Gastrocnemius medialis (tissue), 4 donors: ENCODE data around the gene GPRIN1. TPM values are rescaled to one million over a fixed set of nuclear protein-coding genes. Genes with fewer than 3 reads are reported as not detected.
A peak's percentile ranks its signal among the peaks of the same experiment; 100 is the strongest.

Source experiments
- ATAC-seq, 2 donors: fragments of 150-250 bp; one replicate each; pipeline ENCODE4 v1.9.1; 2016
- DNase-seq, 2 donors: peaks; one replicate each; pipeline ENCODE4 v3.0.0-alpha.2; 2019
- H3K27ac ChIP-seq, 4 donors: fragments of 200-600 bp; sonication (generic); 1 replicate in 1 of 4; 2 replicates in 3 of 4; pipeline ENCODE4 v1.5.1; 2016 to 2018; ENCODE audit warnings: mild to moderate bottlenecking in 2 of 4, moderate library complexity in 1 of 4
- H3K27me3 ChIP-seq, 3 donors: fragments of 200-600 bp; sonication (generic) in 2 of 3; 1 replicate in 1 of 3; 2 replicates in 2 of 3; pipeline versions ENCODE4 v1.5.1 to v1.6.0; 2016 to 2019; ENCODE audit warnings: mild to moderate bottlenecking in 1 of 3, moderate library complexity in 1 of 3
- H3K36me3 ChIP-seq, 2 donors: fragments of 200-600 bp; sonication (generic) in 1 of 2; one replicate each; pipeline ENCODE4 v1.5.1; 2017 to 2018
- H3K4me1 ChIP-seq, 2 donors: fragments of 200-600 bp; sonication (generic) in 1 of 2; one replicate each; pipeline ENCODE4 v1.5.1; 2016 to 2017; ENCODE audit warnings: mild to moderate bottlenecking in 2 of 2
- H3K4me3 ChIP-seq, 4 donors: fragments of 200-600 bp; sonication (generic) in 3 of 4; 1 replicate in 1 of 4; 2 replicates in 3 of 4; pipeline ENCODE4 v1.5.1; 2016 to 2019; ENCODE audit warnings: mild to moderate bottlenecking in 2 of 4
- H3K9me3 ChIP-seq, 3 donors: fragments of 200-600 bp; sonication (generic) in 2 of 3; 1 replicate in 1 of 3; 2 replicates in 2 of 3; pipeline ENCODE4 v1.5.1; 2016 to 2019
- CTCF ChIP-seq, 5 experiments: fragments of 450-650 bp in 3 of 5; fragments of 200-600 bp in 2 of 5; sonication (generic) in 2 of 5; IDR thresholded peaks in 4 of 5; conservative IDR thresholded peaks in 1 of 5; 1 replicate in 4 of 5; 2 replicates in 1 of 5; pipeline ENCODE4 v1.5.1; 2016 to 2019; ENCODE audit warnings: antibody characterized with exemption in 5 of 5, mild to moderate bottlenecking in 3 of 5, moderate library complexity in 3 of 5
- POLR2A ChIP-seq, 2 donors: fragments of 450-650 bp; IDR thresholded peaks; one replicate each; pipeline ENCODE4 v1.6.1; 2017; ENCODE audit warnings: antibody characterized with exemption in 2 of 2, mild to moderate bottlenecking in 2 of 2, moderate library complexity in 2 of 2
- in situ Hi-C, 4 donors: fragments of 200-750 bp; cut with MboI; loops; one replicate each; pipeline versions ENCODE4 v1.15.0 to v1.8.0; 2017; ENCODE audit warnings: low sequenced_read_pairs in 4 of 4
- intact Hi-C: fragments of 100-400 bp; cut with DNase I; formaldehyde crosslinking; loops from one replicate; pipeline ENCODE4 v1.15.1; 2023; ENCODE audit warnings: low total_unique reads
- total RNA-seq, 4 donors: library from RNA; depleted of rRNA; stranded (reverse); fragments of >200 nt; gene quantifications; one replicate each; pipeline versions ENCODE4 v1.1.0 to v1.2.3, GENCODE V29; 2016

The GPRIN1 gene
- total RNA-seq = under 1 TPM; 0.35 to 0.78 (median 0.47) TPM

- Histone ChIP-seq H3K4me1 (peaks cover 0 to 4% of the 10 kb centered on the region in 2 donors), H3K27me3 (peaks cover 8 to 19% (median 13%) of the 10 kb centered on the region in 3 donors), H3K4me3 (peak within 1 kb of the TSS; percentile 51 to 60 (median 57)), H3K27ac (peak within 1 kb of the TSS in 1 of 4 donors; percentile 19), H3K9me3 (no peaks in the 10 kb centered on the region), H3K36me3 (no peaks in the 10 kb centered on the region)
- intact Hi-C loops = no loop called here
- TF ChIP-seq CTCF (IDR thresholded peaks at IDR 0.05 in 4 of 5, conservative IDR thresholded peaks at IDR 0.05 in 1 of 5) (peak in 4 of 5 experiments; percentile 21 to 47 (median 26)), POLR2A (IDR thresholded peaks at IDR 0.05) (no peak)
- DNase-seq = no peak
- in situ Hi-C loops = no loop called here
- ATAC-seq = peak; percentile 76 to 81
Observed at GRCh38 chr5:176609724-176610434, at the start of gene GPRIN1. Gene GPRIN1, minus strand, starts transcription at chr5:176610156. Its CDS starts 10,322 bp downstream, at chr5:176599834.

GRCh38 chr5:176659512-176659839 lies 49.5 kb upstream of the GPRIN1 start:
- no peak overlapping the region for H3K4me3 ChIP-seq
- H3K27ac ChIP-seq = no peak overlapping the region
- in situ Hi-C loops = loop anchor here in 2 of 4 donors (25.0 kb wide), 2 partner anchors 303 to 453 kb away; no protein-coding TSS in a partner anchor
- H3K27me3 ChIP-seq = peaks cover 12% of the 10 kb centered on the region in 3 donors
- H3K9me3 ChIP-seq = no peaks in the 10 kb centered on the region
- TF ChIP-seq POLR2A (IDR thresholded peaks at IDR 0.05) (no peak), CTCF (IDR thresholded peaks at IDR 0.05 in 4 of 5, conservative IDR thresholded peaks at IDR 0.05 in 1 of 5) (no peak)
- intact Hi-C loops = loop anchor here (5.0 kb wide), 1 partner anchor 298 kb away; no protein-coding TSS in a partner anchor
- DNase-seq (no peak), ATAC-seq (no peak)
- peaks cover 0 to 4% of the 10 kb centered on the region in 2 donors for H3K4me1 ChIP-seq
- H3K36me3 ChIP-seq = no peaks in the 10 kb centered on the region

GRCh38 chr5:176658817-176659511 lies 49.0 kb upstream of the GPRIN1 start:
- no peak overlapping the region for H3K27ac ChIP-seq
- TF ChIP-seq CTCF (IDR thresholded peaks at IDR 0.05 in 4 of 5, conservative IDR thresholded peaks at IDR 0.05 in 1 of 5) (no peak), POLR2A (IDR thresholded peaks at IDR 0.05) (no peak)
- in situ Hi-C loops = loop anchor here in 2 of 4 donors (25.0 kb wide), 2 partner anchors 303 to 453 kb away; no protein-coding TSS in a partner anchor

DNA sequence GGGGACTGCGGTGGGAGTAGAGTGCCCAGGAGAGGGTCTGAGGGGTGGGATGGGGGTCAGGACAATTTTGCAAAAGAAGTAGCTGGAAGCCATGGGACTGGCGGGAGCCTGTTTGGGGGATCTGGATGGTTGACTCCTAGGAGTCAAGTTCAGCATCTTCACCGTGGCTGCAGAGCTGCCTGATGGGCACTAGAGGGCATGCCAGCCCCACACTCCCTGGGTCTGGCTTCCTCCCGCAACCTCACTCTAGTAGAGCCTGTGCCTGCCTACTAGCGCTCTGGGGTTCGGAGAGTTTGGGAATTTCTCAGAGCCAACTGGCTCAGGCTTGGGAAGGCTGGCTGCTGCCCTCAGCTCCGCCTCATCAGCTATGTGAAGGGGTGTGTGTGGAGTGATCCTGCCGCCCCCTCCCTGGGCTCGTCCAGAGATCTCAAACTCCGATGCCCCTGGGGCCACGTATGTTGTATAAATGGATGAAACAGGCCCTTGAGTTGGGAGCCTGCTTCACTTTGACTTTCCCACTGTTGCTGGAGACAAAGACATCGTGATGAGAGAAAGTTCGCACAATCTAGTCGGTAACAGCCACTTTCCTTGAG lies 48.1 kb upstream of the GPRIN1 start:
- H3K27me3 ChIP-seq = peaks cover under 1 to 6% (median 5%) of the 10 kb centered on the region in 3 donors
- peaks cover 0 to 4% of the 10 kb centered on the region in 2 donors for H3K4me1 ChIP-seq
- no peak overlapping the region for H3K27ac ChIP-seq
- DNase-seq = peak in 1 of 2 donors; percentile 51
- intact Hi-C loops = loop anchor here (5.0 kb wide), 1 partner anchor 299 kb away; no protein-coding TSS in a partner anchor
- no peak overlapping the region for H3K4me3 ChIP-seq
- TF ChIP-seq POLR2A (IDR thresholded peaks at IDR 0.05) = no peak
- peak; percentile 40 to 81 (median 66) for TF ChIP-seq CTCF (IDR thresholded peaks at IDR 0.05 in 4 of 5, conservative IDR thresholded peaks at IDR 0.05 in 1 of 5)
- peak in 1 of 2 donors; percentile 62 for ATAC-seq
- H3K9me3 ChIP-seq = no peaks in the 10 kb centered on the region
- in situ Hi-C loops = loop anchor here in 2 of 4 donors (25.0 kb wide), 2 partner anchors 304 to 454 kb away; no protein-coding TSS in a partner anchor
- peaks cover 0 to 8% of the 10 kb centered on the region in 2 donors for H3K36me3 ChIP-seq

More at GRCh38 chr5:176658817-176659511, 49.0 kb upstream of the GPRIN1 start:
- intact Hi-C loops = loop anchor here (5.0 kb wide), 1 partner anchor 298 kb away; no protein-coding TSS in a partner anchor
- Histone ChIP-seq H3K36me3 (peaks cover 0 to 1% of the 10 kb centered on the region in 2 donors), H3K9me3 (no peaks in the 10 kb centered on the region), H3K27me3 (peaks cover 7 to 12% (median 7%) of the 10 kb centered on the region in 3 donors), H3K4me3 (no peak overlapping the region), H3K4me1 (peaks cover 0 to 4% of the 10 kb centered on the region in 2 donors)
- ATAC-seq (no peak), DNase-seq (no peak)
